Common myeloid progenitor, CD34-positive (primary cell): Measurements from ENCODE around the gene GDF15.
"Not testable (repeated sequence)": the region's sequence is repeated elsewhere in the genome, so short reads cannot be mapped to it uniquely, and the experiment has no call there.

Experiments used
- CTCF ChIA-PET: fragments of 350-600 bp; sonication (Branson Sonifier 250); formaldehyde crosslinking; loops from one replicate; lab custom pipeline; 2021; ENCODE audit warnings: antibody characterized with exemption; lab: Charles Lee
- POLR2A ChIA-PET: fragments of 350-600 bp; sonication (Branson Sonifier 250); formaldehyde crosslinking; loops from one replicate; lab custom pipeline; 2021; ENCODE audit warnings: antibody characterized with exemption; lab: Charles Lee
- DNase-seq, 3 donors: peaks; one replicate each; pipeline versions ENCODE4 v3.0.0 to v3.0.0-alpha.2; 2013
- H3K27ac ChIP-seq, 2 experiments: 1 replicate in 1 of 2; 2 replicates in 1 of 2; pipeline ENCODE4 v1.7.0; 2013; ENCODE audit warnings: inconsistent platforms in 2 of 2, low read length in 2 of 2, mild to moderate bottlenecking in 2 of 2, low read depth in 1 of 2, moderate library complexity in 1 of 2; ENCODE audit not compliant: severe bottlenecking in 2 of 2, insufficient read depth in 1 of 2, poor library complexity in 1 of 2
- H3K27me3 ChIP-seq, 5 experiments: replicated peaks in 2 of 5; 1 replicate in 3 of 5; 2 replicates in 2 of 5; pipeline versions ENCODE4 v1.6.1 to v1.7.0; 2013; ENCODE audit warnings: low read length in 4 of 5, mild to moderate bottlenecking in 2 of 5, moderate library complexity in 2 of 5, inconsistent platforms in 1 of 5; ENCODE audit not compliant: insufficient read depth in 5 of 5, control insufficient read depth in 4 of 5
- H3K36me3 ChIP-seq, 4 experiments: 1 replicate in 2 of 4; 2 replicates in 2 of 4; pipeline versions ENCODE4 v1.6.1 to v1.7.0; 2013; ENCODE audit warnings: low read length in 3 of 4, control low read depth in 1 of 4, mild to moderate bottlenecking in 1 of 4; ENCODE audit not compliant: control insufficient read depth in 4 of 4, insufficient read depth in 4 of 4
- H3K4me1 ChIP-seq, 4 experiments: 1 replicate in 3 of 4; 2 replicates in 1 of 4; pipeline versions ENCODE4 v1.6.1 to v1.7.1; 2013; ENCODE audit warnings: low read length in 3 of 4, mild to moderate bottlenecking in 3 of 4, control low read depth in 1 of 4, inconsistent platforms in 1 of 4, moderate library complexity in 1 of 4; ENCODE audit not compliant: control insufficient read depth in 4 of 4, insufficient read depth in 4 of 4; ENCODE audit errors: control extremely low read depth in 1 of 4
- H3K4me3 ChIP-seq, 7 experiments: 1 replicate in 4 of 7; 2 replicates in 3 of 7; pipeline versions ENCODE4 v1.5.1 to v1.7.0; 2013; ENCODE audit warnings: mild to moderate bottlenecking in 7 of 7, low read length in 6 of 7, moderate library complexity in 6 of 7, inconsistent platforms in 2 of 7, low read depth in 2 of 7, control low read depth in 1 of 7; ENCODE audit not compliant: insufficient read depth in 4 of 7, control insufficient read depth in 1 of 7; ENCODE audit errors: extremely low read depth in 1 of 7
- H3K9me3 ChIP-seq, 5 experiments: 1 replicate in 4 of 5; 2 replicates in 1 of 5; pipeline versions ENCODE4 v1.6.1 to v1.7.1; 2013; ENCODE audit warnings: low read length in 4 of 5, mild to moderate bottlenecking in 2 of 5, inconsistent platforms in 1 of 5, low read depth in 1 of 5, moderate library complexity in 1 of 5; ENCODE audit not compliant: control insufficient read depth in 4 of 5, insufficient read depth in 2 of 5; ENCODE audit errors: control extremely low read depth in 1 of 5
- WGBS: methylation state at CpG from one replicate; pipeline ENCODE4 v1.1.5; 2013; ENCODE audit not compliant: insufficient coverage; 5-methylcytosine and 5-hydroxymethylcytosine counted together

GDF15 gene

GRCh38 chr19:18342090-18342632 is 43.8 kb upstream of the GDF15 start:
- no peaks in the 10 kb centered on the region for H3K9me3 ChIP-seq
- ChIA-PET CTCF (interaction anchor here (0.7 to 4.9 kb wide), 9 partner anchors 8 to 74 kb away, joined by 3 to 40 read pairs (median 4); no protein-coding TSS in a partner anchor), POLR2A (interaction anchor here (1.2 kb wide), 1 partner anchor 75 kb away, joined by 3 read pairs; no protein-coding TSS in a partner anchor)
- H3K36me3 ChIP-seq = peaks cover 7 to 31% (median 18%) of the 10 kb centered on the region in 4 experiments
- no peak for DNase-seq
- peaks cover 2 to 28% (median 21%) of the 10 kb centered on the region in 4 experiments for H3K4me1 ChIP-seq
- H3K27ac ChIP-seq = peak overlapping the region in 1 of 2 experiments; percentile 87
- H3K4me3 ChIP-seq = no peak overlapping the region
- WGBS = 91% methylated on average over 7 of the region's 8 CpGs
- no peaks in the 10 kb centered on the region for H3K27me3 ChIP-seq

- Histone ChIP-seq H3K27ac (no peak overlapping the region), H3K9me3 (no peaks in the 10 kb centered on the region), H3K27me3 (no peaks in the 10 kb centered on the region), H3K4me1 (peaks cover 2 to 22% (median 18%) of the 10 kb centered on the region in 4 experiments), H3K36me3 (peaks cover 7 to 39% (median 19%) of the 10 kb centered on the region in 4 experiments), H3K4me3 (no peak overlapping the region)
- no peak for DNase-seq
- 81% methylated on average over 8 of the region's 13 CpGs for WGBS
- ChIA-PET POLR2A (interaction anchor here (1.5 kb wide), 1 partner anchor 63 kb away, joined by 7 read pairs; the partner anchor contains the start of gene JUND), CTCF (interaction anchor here (0.8 to 4.9 kb wide), 3 partner anchors 16 to 163 kb away, joined by 3 to 40 read pairs (median 3); no protein-coding TSS in a partner anchor)
Measured at GRCh38 chr19:18344582-18344950, 41.4 kb upstream of the GDF15 start.

- peaks cover 7 to 40% (median 20%) of the 10 kb centered on the region in 4 experiments for H3K36me3 ChIP-seq
- peaks cover 2 to 15% (median 11%) of the 10 kb centered on the region in 4 experiments for H3K4me1 ChIP-seq
- H3K9me3 ChIP-seq = no peaks in the 10 kb centered on the region
- ChIA-PET CTCF (interaction anchor here (0.6 to 4.9 kb wide), 3 partner anchors 20 to 164 kb away, joined by 3 to 40 read pairs (median 3); no protein-coding TSS in a partner anchor), POLR2A (interaction anchor here (1.5 kb wide), 1 partner anchor 64 kb away, joined by 7 read pairs; the partner anchor contains the start of gene JUND)
- no peak overlapping the region for H3K27ac ChIP-seq
- no peaks in the 10 kb centered on the region for H3K27me3 ChIP-seq
- no peak for DNase-seq
- H3K4me3 ChIP-seq = no peak overlapping the region
- 100% methylated on average over 1 of the region's 6 CpGs for WGBS
Measured at GRCh38 chr19:18345296-18345695, 40.7 kb upstream of the GDF15 start.

GRCh38 chr19:18346091-18346490 is 39.9 kb upstream of the GDF15 start:
- Histone ChIP-seq H3K36me3 (peaks cover 8 to 44% (median 22%) of the 10 kb centered on the region in 4 experiments), H3K27me3 (no peaks in the 10 kb centered on the region), H3K27ac (no peak overlapping the region), H3K4me1 (peaks cover 2 to 11% (median 7%) of the 10 kb centered on the region in 4 experiments), H3K9me3 (no peaks in the 10 kb centered on the region), H3K4me3 (no peak overlapping the region)
- DNase-seq = no peak
- 85% methylated on average over 8 of the region's 8 CpGs for WGBS
- CTCF ChIA-PET = interaction anchor here (0.6 to 6.1 kb wide), 4 partner anchors 9 to 66 kb away, joined by 3 to 100 read pairs (median 20); no protein-coding TSS in a partner anchor
- POLR2A ChIA-PET = no interaction called here

- H3K4me3 ChIP-seq = no peak overlapping the region
- ChIA-PET POLR2A (no interaction called here), CTCF (interaction anchor here (1.2 to 6.1 kb wide), 10 partner anchors 10 to 125 kb away, joined by 3 to 100 read pairs (median 14); no protein-coding TSS in a partner anchor)
- 99% methylated on average over 12 of the region's 17 CpGs for WGBS
- H3K4me1 ChIP-seq = no peaks in the 10 kb centered on the region
- no peak overlapping the region for H3K27ac ChIP-seq
- DNase-seq = no peak
- H3K9me3 ChIP-seq = no peaks in the 10 kb centered on the region
- peaks cover 6 to 34% (median 18%) of the 10 kb centered on the region in 4 experiments for H3K36me3 ChIP-seq
- H3K27me3 ChIP-seq = no peaks in the 10 kb centered on the region
Measured at GRCh38 chr19:18348171-18348570, 37.8 kb upstream of the GDF15 start.

GRCh38 chr19:18348818-18349339 is 37.1 kb upstream of the GDF15 start:
- CTCF ChIA-PET = interaction anchor here (0.8 to 6.1 kb wide), 14 partner anchors 11 to 71 kb away, joined by 3 to 100 read pairs (median 5); partner anchors contain the start of genes GDF15 and JUND
- H3K4me1 ChIP-seq, H3K27me3 ChIP-seq, H3K27ac ChIP-seq, H3K4me3 ChIP-seq, H3K9me3 ChIP-seq, DNase-seq, POLR2A ChIA-PET: not testable (repeated sequence)
- 100% methylated on average over 6 of the region's 6 CpGs for WGBS
- peaks cover 9 to 34% (median 19%) of the 10 kb centered on the region in 4 experiments for H3K36me3 ChIP-seq
